DND-41 (cell line): ENCODE measurements around the gene SGCD.

ENCODE experiments used
- ATAC-seq: fragments of 200-7000 bp; cut with Tn5 transposase; 3 replicates; pipeline ENCODE4 v1.9.1; 2021; ENCODE audit warnings: low read depth; ENCODE audit not compliant: insufficient read depth
- DNase-seq: peaks from one replicate; pipeline ENCODE4 v3.0.0-alpha.2; 2020
- H2AFZ ChIP-seq: 2 replicates; pipeline ENCODE4 v1.6.0; 2012; ENCODE audit warnings: low read depth, low read length
- H3K27ac ChIP-seq: 2 replicates; pipeline ENCODE4 v1.5.1; 2012; ENCODE audit warnings: low read length, inconsistent platforms
- H3K27me3 ChIP-seq: fragments of 200-600 bp; sonication (generic); 2 replicates; pipeline ENCODE4 v1.6.0; 2012; ENCODE audit warnings: low read length, mild to moderate bottlenecking, inconsistent platforms; ENCODE audit not compliant: insufficient read depth, poor library complexity
- H3K36me3 ChIP-seq: 2 replicates; pipeline ENCODE4 v1.5.1; 2012; ENCODE audit warnings: low read length, inconsistent platforms; ENCODE audit not compliant: insufficient read depth
- H3K4me1 ChIP-seq: 2 replicates; pipeline ENCODE4 v1.5.1; 2012; ENCODE audit warnings: mild to moderate bottlenecking, low read length; ENCODE audit not compliant: insufficient read depth
- H3K4me2 ChIP-seq: 2 replicates; pipeline ENCODE4 v1.6.0; 2012; ENCODE audit warnings: mild to moderate bottlenecking, moderate library complexity, low read length, inconsistent platforms; ENCODE audit not compliant: insufficient read depth
- H3K4me3 ChIP-seq, 2 experiments: fragments of 200-600 bp in 1 of 2; shearing (Covaris generic) in 1 of 2; 2 replicates each; pipeline ENCODE4 v1.5.1; 2012 to 2016; ENCODE audit warnings: inconsistent platforms in 2 of 2, low read length in 2 of 2, mild to moderate bottlenecking in 2 of 2, low read depth in 1 of 2, moderate library complexity in 1 of 2
- H3K79me2 ChIP-seq: 2 replicates; pipeline ENCODE4 v1.6.0; 2012; ENCODE audit warnings: low read length, inconsistent platforms; ENCODE audit not compliant: insufficient read depth
- H3K9ac ChIP-seq: 2 replicates; pipeline ENCODE4 v1.6.0; 2012; ENCODE audit warnings: low read depth, mild to moderate bottlenecking, inconsistent platforms, low read length, moderate library complexity
- H3K9me3 ChIP-seq: 2 replicates; pipeline ENCODE4 v1.5.1; 2012; ENCODE audit warnings: low read length, moderate library complexity, mild to moderate bottlenecking, inconsistent platforms; ENCODE audit not compliant: insufficient read depth, severe bottlenecking
- H4K20me1 ChIP-seq: 2 replicates; pipeline ENCODE4 v1.6.0; 2012; ENCODE audit warnings: low read length; ENCODE audit not compliant: insufficient read depth
- CTCF ChIP-seq: IDR thresholded peaks from 2 replicates; pipeline ENCODE4 v1.5.1; 2012; ENCODE audit warnings: borderline replicate concordance, low read length, moderate library complexity, mild to moderate bottlenecking; ENCODE audit not compliant: poor library complexity, severe bottlenecking; ENCODE audit errors: extremely low read depth
- EZH2 ChIP-seq: IDR thresholded peaks from 3 replicates; pipeline ENCODE4 v1.6.1; 2012; ENCODE audit warnings: borderline replicate concordance, low read depth, mild to moderate bottlenecking, moderate library complexity, low read length, inconsistent platforms; ENCODE audit not compliant: severe bottlenecking

The SGCD gene

GRCh38 chr5:156350256-156350655 is 23.3 kb downstream of the SGCD start:
- no peak overlapping the region for H3K4me2 ChIP-seq
- H3K36me3 ChIP-seq, result no peaks in the 10 kb centered on the region
- TF ChIP-seq EZH2 (no peak), CTCF (no peak)
- H3K9me3 ChIP-seq, result no peaks in the 10 kb centered on the region
- H4K20me1 ChIP-seq, result no peaks in the 10 kb centered on the region
- DNase-seq, result no peak
- ATAC-seq, result no peak
- H3K79me2 ChIP-seq, result no peaks in the 10 kb centered on the region
- no peak overlapping the region for H3K9ac ChIP-seq
- no peaks in the 10 kb centered on the region for H3K27me3 ChIP-seq
- H3K4me3 ChIP-seq, result no peak overlapping the region
- no peak overlapping the region for H3K27ac ChIP-seq
- no peaks in the 10 kb centered on the region for H3K4me1 ChIP-seq
- H2AFZ ChIP-seq, result no peak overlapping the region

- Histone ChIP-seq H3K9ac (no peak overlapping the region), H3K4me2 (no peak overlapping the region), H3K27ac (no peak overlapping the region), H3K9me3 (no peaks in the 10 kb centered on the region), H2AFZ (no peak overlapping the region), H3K36me3 (no peaks in the 10 kb centered on the region), H3K27me3 (no peaks in the 10 kb centered on the region), H3K4me1 (no peaks in the 10 kb centered on the region), H3K4me3 (no peak overlapping the region), H3K79me2 (no peaks in the 10 kb centered on the region), H4K20me1 (no peaks in the 10 kb centered on the region)
- ATAC-seq (no peak), DNase-seq (no peak)
- TF ChIP-seq CTCF (no peak), EZH2 (no peak)
Observed at GRCh38 chr5:156351423-156351822, 24.5 kb downstream of the SGCD start.

GRCh38 chr5:156354571-156354970 is 27.6 kb downstream of the SGCD start:
- no peak for DNase-seq
- no peaks in the 10 kb centered on the region for H3K9me3 ChIP-seq
- H3K4me2 ChIP-seq, result no peak overlapping the region
- TF ChIP-seq CTCF, result no peak
- TF ChIP-seq EZH2, result no peak
- no peak overlapping the region for H3K4me3 ChIP-seq
- peaks cover 2% of the 10 kb centered on the region for H3K27me3 ChIP-seq
- ATAC-seq, result no peak
- no peaks in the 10 kb centered on the region for H3K36me3 ChIP-seq
- H2AFZ ChIP-seq, result no peak overlapping the region
- H4K20me1 ChIP-seq, result no peaks in the 10 kb centered on the region
- no peaks in the 10 kb centered on the region for H3K4me1 ChIP-seq
- H3K79me2 ChIP-seq, result no peaks in the 10 kb centered on the region
- H3K9ac ChIP-seq, result no peak overlapping the region
- H3K27ac ChIP-seq, result no peak overlapping the region

GRCh38 chr5:156356238-156356637 is 29.3 kb downstream of the SGCD start:
- H3K4me2 ChIP-seq, result no peak overlapping the region
- TF ChIP-seq EZH2 (no peak), CTCF (no peak)
- no peaks in the 10 kb centered on the region for H3K79me2 ChIP-seq
- H4K20me1 ChIP-seq, result no peaks in the 10 kb centered on the region
- no peaks in the 10 kb centered on the region for H3K4me1 ChIP-seq
- H3K4me3 ChIP-seq, result no peak overlapping the region
- H3K9me3 ChIP-seq, result no peaks in the 10 kb centered on the region
- no peak overlapping the region for H2AFZ ChIP-seq
- H3K27ac ChIP-seq, result no peak overlapping the region
- peaks cover 3% of the 10 kb centered on the region for H3K27me3 ChIP-seq
- no peak overlapping the region for H3K9ac ChIP-seq
- ATAC-seq, result no peak
- no peak for DNase-seq
- H3K36me3 ChIP-seq, result no peaks in the 10 kb centered on the region
